GM12878 (cell line): Measurements from ENCODE around the gene RNF43. TPM values are rescaled to one million over a fixed set of nuclear protein-coding genes. Genes with fewer than 3 reads are reported as not detected.

ENCODE experiments used
- ATAC-seq: fragments of 200-7000 bp; cut with Tn5 transposase; 3 replicates; pipeline ENCODE4 v1.9.1; 2020; ENCODE audit warnings: mild to moderate bottlenecking, moderate library complexity
- BruUV-seq: library from RNA; stranded (reverse); fragments of 400-500 nt; replicated peaks from 2 replicates; lab custom pipeline; 2021; lab: Mats Ljungman, UMichigan
- CTCF ChIA-PET: fragments of 300-600 bp; sonication (Branson Sonifier 250); formaldehyde crosslinking; extraction: SDS; loops from one replicate; lab custom pipeline; 2021; ENCODE audit warnings: inconsistent platforms; lab: Yijun Ruan, JAX
- POLR2A ChIA-PET: fragments of 350-600 bp; formaldehyde crosslinking; extraction: SDS; loops from one replicate; lab custom pipeline; 2021; ENCODE audit warnings: inconsistent platforms; lab: Charles Lee
- RAD21 ChIA-PET: fragments of 300-600 bp; sonication (Branson Sonifier 250); formaldehyde crosslinking; loops from one replicate; lab custom pipeline; 2023; ENCODE audit warnings: antibody characterized with exemption; ENCODE audit not compliant: unreplicated experiment; lab: Charles Lee
- SMC1A ChIA-PET: fragments of 300-600 bp; sonication (Branson Sonifier 250); formaldehyde crosslinking; loops from one replicate; lab custom pipeline; 2023; ENCODE audit not compliant: unreplicated experiment, uncharacterized antibody; lab: Charles Lee
- DNase-seq: peaks from one replicate; pipeline ENCODE4 v3.0.0-alpha.2; 2011; ENCODE audit warnings: low read depth, low spot score
- FAIRE-seq: peaks from 3 replicates; lab custom pipeline; 2011; peaks lifted over from hg19 to GRCh38; lab: Jason Lieb, UNC
- H2AFZ ChIP-seq: 2 replicates; pipeline ENCODE4 v1.6.0; 2011; ENCODE audit warnings: low read depth, low read length, control low read depth; ENCODE audit not compliant: control insufficient read depth
- H3K27ac ChIP-seq: 2 replicates; pipeline ENCODE4 v1.5.1; 2011; ENCODE audit warnings: control low read depth; ENCODE audit not compliant: control insufficient read depth, insufficient read depth
- H3K27me3 ChIP-seq, 2 experiments: replicated peaks in 1 of 2; 2 replicates each; pipeline versions ENCODE4 v1.6.0 to v1.6.1; 2011; ENCODE audit warnings: low read length in 1 of 2; ENCODE audit not compliant: control insufficient read depth in 2 of 2, insufficient read depth in 2 of 2
- H3K36me3 ChIP-seq, 2 experiments: 2 replicates each; pipeline ENCODE4 v1.5.1; 2011; ENCODE audit warnings: low read length in 1 of 2; ENCODE audit not compliant: control insufficient read depth in 2 of 2, insufficient read depth in 2 of 2
- H3K4me1 ChIP-seq: 2 replicates; pipeline ENCODE4 v1.6.1; 2011; ENCODE audit warnings: mild to moderate bottlenecking, low read length, moderate library complexity, mixed read lengths; ENCODE audit not compliant: control insufficient read depth, insufficient read depth
- H3K4me2 ChIP-seq: 2 replicates; pipeline ENCODE4 v1.6.0; 2011; ENCODE audit warnings: control low read depth; ENCODE audit not compliant: control insufficient read depth, insufficient read depth
- H3K4me3 ChIP-seq: fragments of 200-600 bp; sonication (generic); 2 replicates; pipeline ENCODE4 v1.5.1; 2016
- H3K79me2 ChIP-seq: 2 replicates; pipeline ENCODE4 v1.6.0; 2011; ENCODE audit warnings: low read length; ENCODE audit not compliant: control insufficient read depth, insufficient read depth
- H3K9ac ChIP-seq: 2 replicates; pipeline ENCODE4 v1.8.0; 2011; ENCODE audit warnings: low read length, control low read depth, mixed read lengths; ENCODE audit not compliant: control insufficient read depth, insufficient read depth
- H3K9me3 ChIP-seq: replicated peaks from 3 replicates; pipeline ENCODE4 v1.5.1; 2011; ENCODE audit warnings: mild to moderate bottlenecking, low read length; ENCODE audit not compliant: control insufficient read depth, insufficient read depth
- H4K20me1 ChIP-seq: 2 replicates; pipeline ENCODE4 v1.6.0; 2011; ENCODE audit not compliant: control insufficient read depth, insufficient read depth
- ATF2 ChIP-seq: IDR thresholded peaks from 2 replicates; pipeline ENCODE4 v1.6.1; 2012; ENCODE audit warnings: low read length, inconsistent platforms
- NBN ChIP-seq: fragments of 450-650 bp; IDR thresholded peaks from 2 replicates; pipeline ENCODE4 v1.6.1; 2016
- NKRF ChIP-seq: fragments of 450-650 bp; conservative IDR thresholded peaks from 2 replicates; pipeline ENCODE4 v1.6.1; 2017; ENCODE audit warnings: mild to moderate bottlenecking, moderate library complexity
- NRF1 ChIP-seq: conservative IDR thresholded peaks from 2 replicates; pipeline ENCODE4 v1.6.1; 2011; ENCODE audit warnings: mild to moderate bottlenecking, low read depth, low read length, improper control_type of control experiment
- SMARCA5 ChIP-seq: fragments of 450-650 bp; IDR thresholded peaks from 2 replicates; pipeline ENCODE4 v1.6.1; 2017; ENCODE audit warnings: mild to moderate bottlenecking
- ZNF24 ChIP-seq: fragments of 450-650 bp; IDR thresholded peaks from 2 replicates; pipeline ENCODE4 v1.6.1; 2017; ENCODE audit warnings: antibody characterized with exemption, mild to moderate bottlenecking
- WGBS: methylation state at CpG from one replicate; pipeline ENCODE4 v1.1.6; 2016; ENCODE audit warnings: low lambda C conversion rate; ENCODE audit not compliant: insufficient replicate concordance, insufficient coverage; ENCODE audit errors: missing lambda C conversion rate; 5-methylcytosine and 5-hydroxymethylcytosine counted together
- in situ Hi-C: fragments of 300-500 bp; cut with MboI; formaldehyde crosslinking; loops from 9 replicates; pipeline ENCODE4 v1.14.3; 2018; ENCODE audit warnings: mixed read lengths
- intact Hi-C: fragments of 100-400 bp; cut with micrococcal nuclease; formaldehyde crosslinking; loops from one replicate; pipeline ENCODE4 v1.14.2; 2022; ENCODE audit not compliant: unreplicated experiment
- polyA plus RNA-seq, 11 experiments: library from polyadenylated mRNA; depleted of rRNA in 4 of 11; unstranded in 6 of 11; stranded (reverse) in 5 of 11; fragments of >200 nt; fragmentation: Nextera tagmentation in 4 of 11; fragmentation: Illumina TruSeq in 1 of 11; extraction: Ambion mirVana in 4 of 11; extraction: Trizol in 1 of 11; gene quantifications; 1 replicate in 1 of 11; 2 replicates in 10 of 11; pipeline versions ENCODE4 v1.2.1 to v1.2.3, GENCODE V29; 2011 to 2016; ENCODE audit warnings: inconsistent platforms in 2 of 11, missing spikeins in 2 of 11, low read depth in 1 of 11
- total RNA-seq, 4 experiments: library from RNA; depleted of rRNA in 3 of 4; stranded (reverse); fragments of >200 nt in 3 of 4; fragmentation: Illumina TruSeq in 1 of 4; extraction: Trizol in 1 of 4; gene quantifications; 2 replicates each; pipeline versions ENCODE4 v1.2.1 to v1.2.3, GENCODE V29; 2013 to 2021

RNF43 gene
- total and polyA plus RNA-seq, 10 of the 15 experiments (the other 5 are each of a cell fraction or from before 2014, with no cell fraction given): 1.2 to 16.7 (median 5.5) TPM

- 91% methylated on average over 5 of the region's 5 CpGs for WGBS
- SMC1A ChIA-PET: interaction anchor here (1.0 to 7.5 kb wide), 4 partner anchors 12 to 35 kb away, joined by 3 to 74 read pairs (median 18); partner anchors contain the start of gene RNF43
- FAIRE-seq: no peak
These were observed 36.9 kb downstream of the RNF43 start for GRCh38 chr17:58380207-58381123.

More at GRCh38 chr17:58380207-58381123, 36.9 kb downstream of the RNF43 start:
- ChIA-PET RAD21 (interaction anchor here (8.4 kb wide), 1 partner anchor 35 kb away, joined by 70 read pairs; the partner anchor contains the start of gene RNF43), POLR2A (interaction anchor here (1.1 to 5.9 kb wide), 5 partner anchors 16 to 37 kb away, joined by 3 to 29 read pairs (median 3); partner anchors contain the start of genes RNF43 and SUPT4H1), CTCF (interaction anchor here (0.7 to 3.6 kb wide), 10 partner anchors 8 to 131 kb away, joined by 3 to 17 read pairs (median 4); partner anchors contain the start of genes RNF43 and SUPT4H1)
- in situ Hi-C loops: no loop called here
- Histone ChIP-seq H3K9ac (no peak overlapping the region), H3K4me3 (no peak overlapping the region), H3K79me2 (peaks cover 4% of the 10 kb centered on the region), H3K27me3 (no peaks in the 10 kb centered on the region), H3K4me2 (no peak overlapping the region), H3K27ac (no peak overlapping the region), H3K4me1 (peaks cover 19% of the 10 kb centered on the region), H3K36me3 (no peaks in the 10 kb centered on the region; a peak in 1 of 4 replicates)
- no TSS peak for BruUV-seq
- intact Hi-C loops: no loop called here
- no peak for DNase-seq
- ATAC-seq: no peak
- TF ChIP-seq SMARCA5: no peak
- no peak for TF ChIP-seq ATF2
- TF ChIP-seq NKRF: no peak
- TF ChIP-seq NRF1: no peak
- TF ChIP-seq NBN: no peak
- no peak for TF ChIP-seq ZNF24
- TF ChIP-seq, all 136 proteins: peak for 0
- Histone ChIP-seq H3K9me3 (no peaks in the 10 kb centered on the region), H2AFZ (no peak overlapping the region), H4K20me1 (no peaks in the 10 kb centered on the region)
